Testis (tissue), 3 donors: Measurements from ENCODE around the gene ARRDC2. TPM values are rescaled to one million over a fixed set of nuclear protein-coding genes. Genes with fewer than 3 reads are reported as not detected.

Experiments
- DNase-seq: peaks from one replicate; pipeline ENCODE4 v3.0.0-alpha.2; 2019
- H3K27ac ChIP-seq, 2 donors: fragments of 200-600 bp; sonication (generic); one replicate each; pipeline ENCODE4 v1.5.1; 2019
- H3K27me3 ChIP-seq: fragments of 200-600 bp; sonication (generic); one replicate; pipeline ENCODE4 v1.5.1; 2019
- H3K36me3 ChIP-seq: fragments of 200-600 bp; sonication (generic); one replicate; pipeline ENCODE4 v1.5.1; 2017; ENCODE audit warnings: low read depth; ENCODE audit errors: missing control alignments
- H3K4me1 ChIP-seq: fragments of 200-600 bp; sonication (generic); one replicate; pipeline ENCODE4 v1.5.1; 2019
- H3K4me3 ChIP-seq, 2 donors: fragments of 200-600 bp; sonication (generic); one replicate each; pipeline ENCODE4 v1.5.1; 2017 to 2019
- H3K9me3 ChIP-seq: fragments of 200-600 bp; sonication (generic); one replicate; pipeline ENCODE4 v1.5.1; 2017
- CTCF ChIP-seq, 3 experiments: fragments of 450-650 bp in 2 of 3; fragments of 200-600 bp in 1 of 3; sonication (generic) in 1 of 3; IDR thresholded peaks; one replicate each; pipeline ENCODE4 v1.5.1; 2016 to 2019; ENCODE audit warnings: antibody characterized with exemption in 3 of 3, mild to moderate bottlenecking in 2 of 3, moderate library complexity in 1 of 3
- POLR2A ChIP-seq: fragments of 450-650 bp; IDR thresholded peaks from one replicate; pipeline ENCODE4 v1.6.1; 2017; ENCODE audit warnings: antibody characterized with exemption, mild to moderate bottlenecking, moderate library complexity
- WGBS, 2 donors: methylation state at CpG; one replicate each; pipeline ENCODE4 v1.1.5; 2018; 5-methylcytosine and 5-hydroxymethylcytosine counted together
- intact Hi-C: fragments of 100-400 bp; cut with DNase I; formaldehyde crosslinking; loops from one replicate; pipeline ENCODE4 v1.15.1; 2023; ENCODE audit warnings: low total_unique reads
- polyA plus RNA-seq: library from polyadenylated mRNA; stranded (reverse); fragments of 350-450 nt; fragmentation: Illumina TruSeq; extraction: RNeasy Lipid Tissue Mini Kit (QIAGEN cat#74804); gene quantifications from one replicate; pipeline ENCODE4 v1.2.3, GENCODE V29; 2014; ENCODE audit warnings: low read depth, low replicate concordance; ENCODE audit not compliant: insufficient read depth
- total RNA-seq, 2 donors: library from RNA; depleted of rRNA; stranded (reverse); fragments of >200 nt; gene quantifications; one replicate each; pipeline ENCODE4 v1.2.3, GENCODE V29; 2016

ARRDC2 gene
- total and polyA plus RNA-seq, 3 donors from 2014 or later: 10.3 to 15.3 (median 13.0) TPM

DNA sequence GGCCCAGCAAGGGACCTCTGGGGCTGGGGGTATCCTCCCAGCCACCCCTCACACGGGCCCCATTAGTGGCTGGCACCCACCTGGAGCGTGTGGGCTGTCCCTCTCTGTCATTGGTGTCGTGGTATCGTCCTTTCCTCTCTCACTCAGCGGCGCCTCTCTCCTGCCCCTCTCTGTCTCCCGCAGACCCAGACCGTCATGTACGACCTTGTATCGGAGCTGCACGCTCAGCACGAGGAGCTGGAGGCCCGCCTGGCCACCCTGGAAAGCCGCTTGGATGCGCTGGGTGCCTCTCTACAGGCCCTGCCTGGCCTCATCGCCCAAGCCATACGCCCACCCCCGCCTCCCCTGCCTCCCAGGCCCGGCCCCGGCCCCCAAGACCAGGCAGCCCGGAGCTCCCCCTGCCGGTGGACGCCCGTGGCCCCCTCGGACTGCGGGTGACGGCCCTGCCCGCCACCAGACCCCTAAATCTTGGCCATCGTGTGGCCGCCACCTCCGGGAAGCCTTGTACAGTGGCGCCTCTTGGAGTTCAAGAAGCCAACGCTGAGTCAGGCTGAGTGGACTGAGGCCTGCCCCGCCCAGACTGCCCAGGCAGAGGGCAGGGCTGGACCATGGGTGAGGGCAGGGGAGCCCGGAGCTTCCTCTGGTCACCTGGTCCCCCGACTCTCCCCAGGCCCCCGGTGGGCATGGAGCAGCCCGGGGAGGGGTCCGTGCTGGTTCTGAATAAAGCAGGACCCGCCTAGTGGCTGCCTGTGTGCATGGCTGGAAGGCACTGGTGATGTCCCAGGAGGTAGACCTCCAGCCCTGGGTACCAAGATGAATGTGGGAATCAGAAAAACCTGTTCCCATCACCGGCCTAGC lies 9.8 kb upstream of the ARRDC2 start:
- Histone ChIP-seq H3K4me3 (no peak overlapping the region), H3K27me3 (no peaks in the 10 kb centered on the region), H3K36me3 (no peaks in the 10 kb centered on the region), H3K9me3 (no peaks in the 10 kb centered on the region), H3K4me1 (peaks cover 4% of the 10 kb centered on the region), H3K27ac (no peak overlapping the region)
- WGBS, 2 donors: 78 to 82% methylated on average over 4 to 32 of the region's 41 CpGs
- DNase-seq: no peak
- no peak for TF ChIP-seq POLR2A
- no peak for TF ChIP-seq CTCF (IDR thresholded peaks at IDR 0.05)
- intact Hi-C loops: loop anchor here (5.0 kb wide), 1 partner anchor 61 kb away; no protein-coding TSS in a partner anchor

GRCh38 chr19:17998827-17999150 lies 9.2 kb upstream of the ARRDC2 start:
- no peaks in the 10 kb centered on the region for H3K9me3 ChIP-seq
- H3K36me3 ChIP-seq: no peaks in the 10 kb centered on the region
- H3K4me1 ChIP-seq: peaks cover 4% of the 10 kb centered on the region
- intact Hi-C loops: loop anchor here (5.0 kb wide), 1 partner anchor 61 kb away; no protein-coding TSS in a partner anchor
- DNase-seq: no peak
- TF ChIP-seq POLR2A (no peak), CTCF (IDR thresholded peaks at IDR 0.05) (no peak)
- H3K27ac ChIP-seq: no peak overlapping the region
- 85 to 88% methylated on average over 5 of the region's 5 CpGs for WGBS, 2 donors
- H3K27me3 ChIP-seq: no peaks in the 10 kb centered on the region
- no peak overlapping the region for H3K4me3 ChIP-seq

- H3K4me3 ChIP-seq: no peak overlapping the region
- 63 to 84% methylated on average over 14 to 21 of the region's 21 CpGs for WGBS, 2 donors
- intact Hi-C loops: loop anchor here (5.0 kb wide), 1 partner anchor 63 kb away; no protein-coding TSS in a partner anchor
- no peaks in the 10 kb centered on the region for H3K9me3 ChIP-seq
- TF ChIP-seq CTCF (IDR thresholded peaks at IDR 0.05) (no peak), POLR2A (no peak)
- no peaks in the 10 kb centered on the region for H3K36me3 ChIP-seq
- no peaks in the 10 kb centered on the region for H3K27me3 ChIP-seq
- DNase-seq: no peak
- H3K27ac ChIP-seq: peak overlapping the region; percentile 61 to 87
- H3K4me1 ChIP-seq: peaks cover 4% of the 10 kb centered on the region
These were observed 8.1 kb upstream of the ARRDC2 start for GRCh38 chr19:17999684-18000479.

- WGBS, 2 donors: 23 to 28% methylated on average over 13 to 17 of the region's 17 CpGs
- no peak for TF ChIP-seq POLR2A
- no peak for TF ChIP-seq CTCF (IDR thresholded peaks at IDR 0.05)
- Histone ChIP-seq H3K36me3 (no peaks in the 10 kb centered on the region), H3K4me1 (peaks cover 4% of the 10 kb centered on the region), H3K27ac (peak overlapping the region; percentile 61 to 87), H3K9me3 (no peaks in the 10 kb centered on the region), H3K27me3 (no peaks in the 10 kb centered on the region), H3K4me3 (peak overlapping the region; percentile 63 to 65)
- intact Hi-C loops: no loop called here
- no peak for DNase-seq
These were observed 7.5 kb upstream of the ARRDC2 start for GRCh38 chr19:18000480-18000914.
